IPS DF 4.7 (cell line): Measurements from ENCODE around the gene AMPD3.
"Not testable (repeated sequence)": the region's sequence is repeated elsewhere in the genome, so short reads cannot be mapped to it uniquely, and the experiment has no call there.

Experiments used
- DNase-seq: peaks from one replicate; pipeline ENCODE4 v3.0.0-alpha.2; 2013; ENCODE audit warnings: low spot score; ENCODE audit errors: extremely low read depth

AMPD3 gene

DNA sequence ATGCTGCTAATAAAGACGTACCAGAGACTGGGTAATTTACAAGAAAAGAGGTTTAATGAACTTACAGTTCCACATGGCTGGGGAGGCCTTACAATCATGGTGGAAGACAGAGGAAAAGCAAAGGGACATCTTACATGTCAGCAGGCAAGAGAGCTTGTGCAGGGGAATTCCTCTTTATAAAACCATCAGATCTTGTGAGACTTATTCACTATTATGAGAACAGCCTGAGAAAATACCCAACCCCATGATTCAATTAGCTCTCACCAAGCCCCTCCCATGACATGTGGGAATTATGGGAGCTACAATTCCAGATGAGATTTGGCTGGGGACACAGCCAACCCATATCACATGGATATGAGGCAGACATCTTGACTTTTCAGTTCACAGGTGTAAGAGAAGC, 18.4 kb upstream of the AMPD3 start:
- not testable (repeated sequence) for DNase-seq

DNA sequence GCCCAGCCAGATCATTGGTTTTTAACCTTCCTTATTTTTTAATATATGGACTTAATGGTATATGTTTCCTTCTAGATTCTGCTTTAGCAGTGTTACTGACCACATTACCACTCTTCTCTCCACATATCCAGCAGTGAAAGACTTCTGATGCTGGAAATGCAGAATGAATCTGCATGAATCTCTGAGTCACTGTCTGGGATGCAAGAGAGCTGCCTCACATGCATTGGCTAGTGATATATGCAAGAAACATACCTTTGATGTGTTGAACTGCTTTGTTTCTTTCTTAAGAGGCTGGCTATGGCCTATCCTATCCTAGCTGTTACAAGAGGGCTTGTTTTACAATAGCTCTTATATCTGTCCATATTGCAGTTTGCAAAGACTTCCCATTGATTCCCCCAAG, 16.6 kb upstream of the AMPD3 start:
- no peak for DNase-seq

- DNase-seq: no peak
Observed at GRCh38 chr11:10439351-10439750, 15.7 kb upstream of the AMPD3 start.

DNA sequence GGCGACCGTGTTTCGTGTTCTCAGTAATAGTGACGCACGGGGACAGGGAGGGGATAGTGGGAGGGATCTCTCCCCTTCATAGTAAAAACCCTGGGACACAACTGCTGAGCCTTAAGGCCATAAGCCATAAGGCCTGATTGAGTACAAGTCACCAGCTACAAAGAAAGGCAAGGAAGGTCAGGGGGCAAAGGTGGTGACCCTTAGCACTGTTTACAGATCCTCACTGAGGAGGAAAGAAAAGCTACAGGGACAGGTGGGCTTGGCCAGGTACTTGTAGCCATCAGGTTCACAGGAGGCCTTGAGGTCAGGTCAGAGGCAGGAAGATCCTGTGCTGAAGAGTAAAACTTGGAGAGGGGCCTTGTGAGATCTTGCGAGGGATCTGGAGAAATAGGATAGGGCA, 15.1 kb upstream of the AMPD3 start:
- DNase-seq: no peak

- no peak for DNase-seq
Observed at GRCh38 chr11:10440401-10440800, 14.7 kb upstream of the AMPD3 start.

DNA sequence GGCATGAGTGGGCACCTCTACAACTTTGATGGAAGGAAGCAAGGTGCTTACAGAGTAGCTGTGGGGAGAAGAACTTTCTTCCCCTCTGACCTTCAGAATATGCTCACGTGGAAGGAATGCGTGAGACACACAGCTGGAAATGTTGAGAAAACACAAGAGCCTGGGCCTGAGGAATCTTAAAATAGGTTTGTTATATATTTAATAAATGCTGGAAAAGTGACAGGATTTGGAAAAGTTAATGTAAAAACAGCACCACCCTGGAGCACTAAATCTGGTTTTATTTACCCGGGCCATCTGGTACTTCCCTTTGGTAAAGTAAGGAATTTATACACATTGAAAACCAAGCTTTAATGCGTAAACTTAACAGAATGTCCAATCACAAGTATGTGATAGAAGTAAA, 14.0 kb upstream of the AMPD3 start:
- no peak for DNase-seq

- no peak for DNase-seq
Observed at GRCh38 chr11:10441652-10442503, 13.2 kb upstream of the AMPD3 start.

DNA sequence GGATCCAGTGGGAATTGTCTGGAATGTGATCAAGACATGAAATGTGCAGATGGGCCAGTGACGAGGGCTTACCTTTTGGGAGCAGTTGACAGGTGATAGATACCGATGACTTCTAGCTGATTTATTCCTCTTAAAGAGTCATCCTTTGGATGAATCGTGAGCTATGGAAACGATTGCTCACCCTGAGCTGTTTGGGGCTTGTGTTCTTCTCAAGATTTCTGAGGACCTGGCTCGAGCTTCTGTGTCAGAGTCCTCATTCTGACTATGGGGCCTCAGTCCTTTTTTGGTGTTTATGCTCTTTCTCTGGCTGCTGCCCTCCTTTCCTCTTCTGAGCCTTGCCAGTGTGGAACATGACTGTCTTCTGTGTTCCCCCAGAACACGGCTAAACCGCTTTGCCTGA, 11.9 kb upstream of the AMPD3 start:
- DNase-seq: no peak

GRCh38 chr11:10443721-10444235, 11.3 kb upstream of the AMPD3 start:
- no peak for DNase-seq

- DNase-seq: no peak
Observed at GRCh38 chr11:10444725-10445315, 10.2 kb upstream of the AMPD3 start.

- DNase-seq: no peak
Observed at GRCh38 chr11:10447445-10447844, 7.6 kb upstream of the AMPD3 start.

DNA sequence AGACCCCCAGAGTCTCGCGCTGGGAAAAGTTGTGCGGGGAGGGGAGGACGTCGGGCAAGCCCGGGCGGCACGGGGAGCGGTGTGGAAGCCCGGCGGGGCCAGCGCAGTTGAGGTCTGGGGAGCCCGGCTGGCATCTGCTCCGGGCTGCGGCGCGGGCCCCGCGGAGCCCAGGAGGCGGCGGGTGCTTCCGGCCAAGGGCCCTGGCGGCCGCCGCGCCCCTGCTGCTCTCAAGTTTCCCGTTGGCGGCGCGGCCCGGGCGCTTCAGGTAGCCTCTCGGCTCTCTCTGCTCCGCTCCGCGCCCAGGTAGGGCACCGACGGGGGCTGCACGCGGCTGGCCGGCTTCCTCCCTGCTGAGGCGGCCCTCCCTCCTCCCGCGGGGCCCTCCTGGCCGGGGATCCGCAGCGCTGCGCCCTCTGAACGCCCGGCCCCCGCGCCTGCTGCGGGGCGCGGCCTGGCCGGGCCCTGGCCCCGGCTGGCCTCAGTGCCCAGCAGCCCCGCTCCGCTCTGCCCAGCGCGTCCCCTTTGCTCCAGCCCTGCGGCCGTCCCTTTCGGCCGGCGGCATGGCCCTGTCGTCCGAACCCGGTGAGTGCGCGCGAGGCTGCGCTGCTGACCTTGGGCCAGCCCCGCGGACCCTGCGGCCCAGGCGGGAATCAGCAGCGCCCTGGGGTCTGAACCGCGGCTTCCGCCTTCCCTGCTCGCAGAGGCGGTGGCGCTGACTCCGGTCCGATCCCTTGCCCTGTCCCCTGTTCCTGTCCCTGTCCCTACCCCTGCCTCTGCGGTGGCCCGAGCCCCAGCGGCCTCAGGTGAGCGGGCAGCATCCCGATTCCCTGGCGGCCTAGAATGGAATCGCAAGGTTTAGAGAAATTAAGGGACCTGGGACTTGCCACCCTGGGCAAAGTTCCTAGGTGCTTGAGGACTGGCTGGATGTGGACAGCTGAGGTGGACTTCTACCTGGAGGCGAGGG, 4.3 kb upstream of the AMPD3 start:
- DNase-seq: no peak

DNA sequence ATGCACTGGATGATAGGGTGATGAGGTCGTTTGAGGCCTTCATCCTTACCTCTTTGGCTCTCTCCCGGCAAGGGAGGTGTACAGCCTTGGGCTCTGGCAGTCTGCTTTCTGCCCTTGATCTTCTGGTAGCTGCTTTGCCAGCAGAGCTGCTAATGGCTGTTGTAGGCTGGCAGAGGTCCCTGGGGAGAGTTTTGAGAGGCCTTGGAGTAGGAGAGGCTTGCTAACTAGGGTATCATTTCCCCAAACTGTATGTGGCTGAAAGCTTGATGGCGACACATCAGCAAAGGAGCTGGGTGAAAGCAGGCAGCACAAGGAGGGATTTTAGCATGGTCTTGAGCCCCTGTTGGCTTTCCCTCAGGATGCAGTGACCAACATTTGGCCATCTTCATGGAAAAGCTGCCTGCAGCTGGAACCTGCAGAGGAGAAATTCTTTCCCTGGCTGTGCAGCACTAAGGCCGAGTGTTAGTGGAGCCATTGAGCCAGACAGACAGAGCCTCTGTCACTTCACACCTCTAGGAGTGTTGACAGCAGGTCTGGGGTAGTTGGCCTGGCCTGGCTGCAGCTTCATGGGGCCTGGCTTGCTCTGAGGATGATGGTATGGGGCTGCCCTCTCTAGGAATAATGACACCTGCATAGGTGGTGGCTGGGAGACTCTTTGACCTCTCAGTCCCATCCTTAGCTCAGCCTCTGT, 3.5 kb upstream of the AMPD3 start:
- no peak for DNase-seq

- DNase-seq: no peak
Observed at GRCh38 chr11:10452211-10452767, 2.8 kb upstream of the AMPD3 start.

DNA sequence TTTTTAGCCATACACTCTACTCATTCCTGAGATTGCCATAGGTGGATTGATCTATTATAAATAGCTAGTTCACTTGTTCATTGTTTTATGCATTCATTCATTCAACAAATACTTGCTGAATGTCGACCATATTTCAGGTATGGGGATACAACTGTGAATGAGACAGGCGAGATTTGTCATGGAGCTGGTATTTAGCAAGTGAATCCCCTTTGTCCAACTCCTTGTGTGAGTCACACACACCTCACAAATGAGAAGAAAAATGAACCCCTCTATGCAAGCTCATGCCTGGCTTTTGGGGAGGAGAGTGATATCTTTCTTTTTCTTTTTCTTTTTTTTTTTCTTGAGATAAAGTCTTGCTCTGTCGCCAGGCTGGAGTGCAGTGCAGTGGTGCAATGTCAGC, 1.8 kb upstream of the AMPD3 start:
- DNase-seq: no peak

GRCh38 chr11:10455637-10456487, 798 bp downstream of the AMPD3 start:
- DNase-seq: no peak

DNA sequence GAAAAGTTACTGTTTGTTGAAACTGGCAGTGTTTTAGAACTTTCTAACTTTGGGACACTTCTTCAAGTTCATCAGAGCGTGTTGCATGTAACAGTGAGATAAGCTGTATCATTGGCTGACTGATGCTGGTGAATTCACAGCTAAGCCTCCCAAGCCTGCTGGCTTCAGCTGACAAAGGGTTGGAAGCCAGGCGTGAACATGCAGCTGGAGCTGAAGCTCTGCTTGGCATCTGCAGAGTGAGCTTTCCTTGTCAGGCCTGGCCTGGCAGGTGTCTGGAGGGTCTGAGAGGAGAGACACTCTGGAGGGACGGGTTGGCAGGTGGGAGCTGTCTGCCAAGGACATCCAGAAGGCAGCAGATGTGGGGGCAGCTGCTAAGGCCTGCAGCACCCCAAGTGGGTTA, 1.5 kb downstream of the AMPD3 start:
- DNase-seq: no peak

DNA sequence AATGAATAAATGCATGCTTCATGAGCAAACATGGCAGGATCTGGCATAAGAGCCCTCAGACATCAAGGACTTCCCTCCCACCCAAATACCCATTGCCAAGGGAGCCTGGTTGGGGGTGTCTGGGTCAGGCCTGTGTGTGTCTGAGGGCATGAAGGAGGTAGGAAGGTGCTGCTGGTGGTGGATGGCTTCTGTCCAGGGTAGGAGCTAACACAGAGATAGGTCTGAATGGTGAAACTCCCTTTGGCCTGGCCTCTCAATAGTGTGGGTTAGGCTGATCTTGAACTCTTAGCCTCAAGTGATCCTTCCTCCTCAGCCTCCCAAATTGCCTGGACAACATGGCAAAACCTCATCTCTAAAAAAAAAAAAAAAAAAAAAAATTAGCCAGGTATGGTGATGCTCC, 2.8 kb downstream of the AMPD3 start:
- DNase-seq: no peak

GRCh38 chr11:10459029-10459970, 4.2 kb downstream of the AMPD3 start:
- no peak for DNase-seq
